T-helper 17 cell (primary cell): ENCODE results near the gene ADD2. TPM values are rescaled to one million over a fixed set of nuclear protein-coding genes. Genes with fewer than 3 reads are reported as not detected.
"Not testable (repeated sequence)": the region's sequence is repeated elsewhere in the genome, so short reads cannot be mapped to it uniquely, and the experiment has no call there.

Experiments used
- ATAC-seq: fragments of 150-1000 bp; cut with Tn5 transposase; 2 replicates; pipeline ENCODE4 v1.10.0; 2021; ENCODE audit warnings: mild to moderate bottlenecking, moderate library complexity
- DNase-seq, 3 donors: peaks; one replicate each; pipeline versions ENCODE4 v3.0.0 to v3.0.0-alpha.2; 2020 to 2021
- H3K9me3 ChIP-seq: one replicate; pipeline ENCODE4 v1.7.0; 2013; ENCODE audit warnings: low read length, mild to moderate bottlenecking; ENCODE audit not compliant: control insufficient read depth, poor library complexity, severe bottlenecking
- H3K27ac Mint-ChIP-seq: one replicate; pipeline ENCODE4 v1.8.0; 2022; ENCODE audit warnings: mild to moderate bottlenecking, moderate library complexity, mixed read lengths
- H3K27me3 Mint-ChIP-seq: one replicate; pipeline ENCODE4 v1.8.0; 2022; ENCODE audit warnings: mixed read lengths
- H3K36me3 Mint-ChIP-seq: one replicate; pipeline ENCODE4 v1.8.0; 2022; ENCODE audit warnings: low read depth, mixed read lengths
- H3K4me1 Mint-ChIP-seq: one replicate; pipeline ENCODE4 v1.8.0; 2022; ENCODE audit warnings: mild to moderate bottlenecking, mixed read lengths
- H3K4me3 Mint-ChIP-seq: one replicate; pipeline ENCODE4 v1.8.0; 2022; ENCODE audit warnings: mild to moderate bottlenecking, moderate library complexity, mixed read lengths
- total RNA-seq, 4 donors: library from RNA in 2 of 4; stranded (reverse) in 2 of 4; gene quantifications; one replicate each; pipeline ENCODE4 v1.2.3 and lab custom pipeline; 2022 to 2026

Gene ADD2
- total RNA-seq, 2 donors from 2014 or later: 0.34 to 1.3 TPM

GRCh38 chr2:70753031-70753430 is 15.0 kb downstream of the ADD2 start:
- H3K9me3 ChIP-seq: no peaks in the 10 kb centered on the region
- Mint-ChIP-seq H3K4me3 (no peak overlapping the region), H3K4me1 (no peaks in the 10 kb centered on the region), H3K36me3 (no peaks in the 10 kb centered on the region), H3K27ac (no peak overlapping the region), H3K27me3 (peaks cover 35% of the 10 kb centered on the region)
- no peak for DNase-seq
- ATAC-seq: no peak

- H3K27ac Mint-ChIP-seq: no peak overlapping the region
- no peaks in the 10 kb centered on the region for H3K36me3 Mint-ChIP-seq
- ATAC-seq (no peak), DNase-seq (no peak)
- peaks cover 29% of the 10 kb centered on the region for H3K27me3 Mint-ChIP-seq
- no peak overlapping the region for H3K4me3 Mint-ChIP-seq
- H3K9me3 ChIP-seq: no peaks in the 10 kb centered on the region
- no peaks in the 10 kb centered on the region for H3K4me1 Mint-ChIP-seq
These were observed 15.6 kb downstream of the ADD2 start for GRCh38 chr2:70752396-70752795.

DNA sequence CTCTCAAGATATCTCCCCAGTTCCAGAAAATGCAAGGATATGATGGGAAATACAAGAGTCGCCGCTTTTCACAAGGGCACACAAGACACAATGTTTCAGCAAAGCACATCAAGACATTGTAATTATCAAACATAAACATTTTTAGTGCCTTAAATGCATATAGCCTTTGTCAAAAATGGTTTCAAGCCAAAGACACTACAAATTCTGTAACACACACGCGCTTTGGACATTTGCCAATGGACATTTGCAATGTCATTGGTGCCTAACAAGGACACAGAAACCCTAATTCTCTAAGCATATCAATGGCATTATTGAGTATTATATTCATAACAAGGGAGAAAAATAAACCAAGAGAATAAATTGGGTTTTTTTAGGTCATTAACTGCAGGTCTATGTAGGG is 16.1 kb downstream of the ADD2 start:
- Mint-ChIP-seq H3K27ac (no peak overlapping the region), H3K27me3 (peaks cover 25% of the 10 kb centered on the region)
- no peak for DNase-seq

DNA sequence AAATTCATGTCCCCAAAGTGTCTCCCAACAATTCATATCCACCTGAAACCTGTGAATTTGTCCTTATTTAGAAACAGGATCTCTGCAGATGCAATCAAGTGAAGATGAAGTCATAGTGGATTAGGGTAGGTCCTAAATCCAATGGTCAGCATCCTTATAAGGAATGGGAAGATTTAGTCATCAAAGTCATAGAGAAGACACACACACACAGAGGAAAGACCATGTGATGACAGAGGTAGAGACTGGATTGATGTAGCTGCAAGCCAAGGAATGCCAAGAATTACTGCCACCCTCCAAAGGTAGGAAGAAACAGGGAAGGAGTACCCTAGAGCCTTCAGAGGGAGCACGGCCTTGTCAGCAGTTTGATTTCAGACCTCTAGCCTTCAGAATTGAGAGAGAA is 17.7 kb downstream of the ADD2 start:
- DNase-seq (no peak), ATAC-seq (no peak)
- H3K27ac Mint-ChIP-seq: no peak overlapping the region
- no peaks in the 10 kb centered on the region for H3K9me3 ChIP-seq
- H3K4me1 Mint-ChIP-seq: no peaks in the 10 kb centered on the region
- peaks cover 18% of the 10 kb centered on the region for H3K27me3 Mint-ChIP-seq
- no peak overlapping the region for H3K4me3 Mint-ChIP-seq
- H3K36me3 Mint-ChIP-seq: no peaks in the 10 kb centered on the region

More for the DNA sequence above, 16.1 kb downstream of the ADD2 start:
- Mint-ChIP-seq H3K36me3 (no peaks in the 10 kb centered on the region), H3K4me1 (no peaks in the 10 kb centered on the region), H3K4me3 (no peak overlapping the region)
- ATAC-seq: no peak
- H3K9me3 ChIP-seq: no peaks in the 10 kb centered on the region

- H3K36me3 Mint-ChIP-seq: no peaks in the 10 kb centered on the region
- H3K4me1 Mint-ChIP-seq: no peaks in the 10 kb centered on the region
- H3K27me3 Mint-ChIP-seq: peaks cover 26% of the 10 kb centered on the region
- no peaks in the 10 kb centered on the region for H3K9me3 ChIP-seq
- DNase-seq (no peak), ATAC-seq (no peak)
- H3K4me3 Mint-ChIP-seq: no peak overlapping the region
- H3K27ac Mint-ChIP-seq: no peak overlapping the region
These were observed 19.8 kb downstream of the ADD2 start for GRCh38 chr2:70748002-70748784.

- H3K27ac Mint-ChIP-seq: no peak overlapping the region
- no peaks in the 10 kb centered on the region for H3K4me1 Mint-ChIP-seq
- DNase-seq (no peak), ATAC-seq (no peak)
- no peaks in the 10 kb centered on the region for H3K36me3 Mint-ChIP-seq
- H3K9me3 ChIP-seq: no peaks in the 10 kb centered on the region
- H3K4me3 Mint-ChIP-seq: no peak overlapping the region
- peaks cover 26% of the 10 kb centered on the region for H3K27me3 Mint-ChIP-seq
These were observed 20.7 kb downstream of the ADD2 start for GRCh38 chr2:70747284-70747683.

DNA sequence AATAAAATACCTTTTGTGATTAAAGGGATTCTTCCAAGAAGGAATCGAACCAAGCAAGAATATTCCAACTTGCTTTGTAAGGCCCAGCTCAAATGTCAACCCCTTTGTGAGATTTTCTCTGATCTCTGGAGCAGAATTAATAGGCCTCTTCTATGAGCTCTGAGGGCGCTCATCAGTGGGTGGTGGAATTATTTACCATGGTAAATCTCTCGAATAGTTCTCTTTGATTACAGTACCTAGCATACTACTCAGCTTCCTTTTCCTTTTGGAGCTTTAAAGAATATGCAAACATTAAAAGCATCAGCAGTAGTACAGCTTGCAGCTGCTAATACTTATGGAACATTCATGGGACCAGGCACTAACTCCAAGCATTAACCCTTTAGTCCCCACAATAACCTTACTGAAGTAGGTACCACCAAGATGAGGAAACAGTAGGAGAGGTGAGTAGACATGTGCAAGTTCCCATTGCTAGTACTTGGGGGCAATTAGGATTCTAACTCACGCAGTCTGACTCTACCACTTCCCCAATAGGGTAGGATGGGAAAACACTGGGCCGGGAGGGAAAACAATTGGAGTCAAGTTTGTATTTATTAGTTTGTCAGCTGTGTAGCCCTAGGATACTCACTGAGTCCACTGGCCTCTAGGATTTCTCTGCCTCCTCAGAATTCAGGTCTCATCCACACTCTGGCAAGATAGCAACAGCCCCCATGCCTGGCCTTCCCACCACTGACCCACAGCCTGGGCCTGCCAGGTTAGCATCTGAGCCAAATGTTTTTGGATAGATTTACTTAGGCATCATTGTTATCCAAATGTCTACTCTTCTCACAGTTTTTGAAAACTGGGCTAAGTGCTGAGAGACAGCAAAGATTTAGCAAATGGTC is 21.7 kb downstream of the ADD2 start:
- DNase-seq (no peak), ATAC-seq (no peak)
- H3K36me3 Mint-ChIP-seq: no peaks in the 10 kb centered on the region
- H3K4me1 Mint-ChIP-seq: no peaks in the 10 kb centered on the region
- no peak overlapping the region for H3K27ac Mint-ChIP-seq
- no peak overlapping the region for H3K4me3 Mint-ChIP-seq
- H3K27me3 Mint-ChIP-seq: peaks cover 26% of the 10 kb centered on the region
- no peaks in the 10 kb centered on the region for H3K9me3 ChIP-seq

DNA sequence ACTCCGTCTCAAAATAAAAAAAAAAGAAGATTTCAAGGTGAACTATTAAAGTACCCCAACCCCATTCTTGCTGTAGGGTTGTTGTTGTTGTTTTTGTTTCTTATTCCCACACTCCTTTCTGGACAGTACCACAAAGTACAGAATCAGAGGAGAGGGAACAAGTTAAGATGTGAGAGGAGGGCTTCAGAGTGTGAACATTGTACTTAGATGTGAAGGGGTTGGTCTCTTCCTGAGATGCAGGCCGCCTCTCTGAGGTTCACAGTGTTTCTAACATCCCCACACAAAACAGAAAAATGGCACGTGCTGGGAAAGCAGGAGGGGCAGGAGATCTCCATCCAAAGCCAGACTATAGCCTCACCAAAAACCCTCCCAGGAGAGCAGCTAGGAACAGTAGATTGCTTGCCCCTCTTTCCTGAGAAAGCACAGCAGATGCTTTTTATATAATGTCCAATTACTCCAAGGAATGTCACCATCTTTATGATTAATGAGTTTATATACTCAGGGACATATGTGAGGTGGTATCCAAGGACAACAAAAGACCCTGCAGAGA is 22.6 kb downstream of the ADD2 start:
- H3K27me3 Mint-ChIP-seq: peaks cover 24% of the 10 kb centered on the region
- H3K4me3 Mint-ChIP-seq: no peak overlapping the region
- ATAC-seq (no peak), DNase-seq (no peak)
- H3K27ac Mint-ChIP-seq: no peak overlapping the region
- H3K4me1 Mint-ChIP-seq: no peaks in the 10 kb centered on the region
- H3K9me3 ChIP-seq: no peaks in the 10 kb centered on the region
- H3K36me3 Mint-ChIP-seq: no peaks in the 10 kb centered on the region

DNA sequence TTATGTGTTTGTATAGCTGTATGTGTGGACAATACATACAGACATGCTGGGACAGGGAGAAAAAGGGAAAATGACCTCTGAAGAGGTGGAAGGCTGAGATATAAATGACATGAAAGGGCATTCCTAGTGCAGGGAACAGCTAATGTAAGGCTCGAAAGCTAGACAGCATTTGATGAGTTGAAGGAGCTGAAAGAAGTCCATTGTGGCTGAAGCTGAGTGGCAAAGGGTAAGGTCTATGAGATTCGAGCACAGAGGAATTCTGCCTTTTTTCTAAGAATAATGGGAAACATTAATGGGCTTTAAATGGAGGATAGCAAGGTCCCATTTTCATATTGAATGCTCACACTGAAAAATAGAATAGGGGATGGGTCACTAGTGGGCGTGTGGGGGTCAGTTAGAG is 23.6 kb downstream of the ADD2 start:
- Mint-ChIP-seq H3K36me3 (no peaks in the 10 kb centered on the region), H3K4me1 (no peaks in the 10 kb centered on the region), H3K27ac (no peak overlapping the region), H3K27me3 (peaks cover 19% of the 10 kb centered on the region), H3K4me3 (no peak overlapping the region)
- ATAC-seq (no peak), DNase-seq (no peak)
- H3K9me3 ChIP-seq: no peaks in the 10 kb centered on the region

- Mint-ChIP-seq H3K4me3 (no peak overlapping the region), H3K4me1 (no peaks in the 10 kb centered on the region), H3K36me3 (no peaks in the 10 kb centered on the region), H3K27me3 (peaks cover 18% of the 10 kb centered on the region), H3K27ac (no peak overlapping the region)
- DNase-seq: no peak
- no peak for ATAC-seq
- no peaks in the 10 kb centered on the region for H3K9me3 ChIP-seq
These were observed 24.3 kb downstream of the ADD2 start for GRCh38 chr2:70743677-70744076.

GRCh38 chr2:70743068-70743467 is 24.9 kb downstream of the ADD2 start:
- no peak overlapping the region for H3K27ac Mint-ChIP-seq
- no peak for ATAC-seq
- H3K27me3 Mint-ChIP-seq: peaks cover 18% of the 10 kb centered on the region
- no peak for DNase-seq
- no peaks in the 10 kb centered on the region for H3K9me3 ChIP-seq
- no peaks in the 10 kb centered on the region for H3K4me1 Mint-ChIP-seq
- no peak overlapping the region for H3K4me3 Mint-ChIP-seq
- no peaks in the 10 kb centered on the region for H3K36me3 Mint-ChIP-seq

DNA sequence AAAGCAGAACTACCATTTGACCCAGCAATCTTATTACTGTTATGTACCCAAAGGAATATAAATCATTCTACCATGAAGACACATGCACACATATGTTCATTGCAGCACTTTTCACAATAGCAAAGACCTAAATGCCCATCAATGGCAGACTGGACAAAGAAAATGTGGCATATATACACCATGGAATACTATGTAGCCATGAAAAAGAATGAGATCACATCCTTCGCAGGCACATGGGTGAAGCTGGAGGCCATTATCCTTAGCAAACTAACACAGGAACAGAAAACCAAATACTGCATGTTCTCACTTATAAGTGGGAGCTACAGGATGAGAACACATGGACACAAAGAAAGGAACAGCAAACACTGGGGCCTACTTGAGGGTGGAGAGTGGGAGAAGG is 28.5 kb downstream of the ADD2 start:
- ATAC-seq, DNase-seq, H3K9me3 ChIP-seq, H3K36me3 Mint-ChIP-seq, H3K4me1 Mint-ChIP-seq, H3K4me3 Mint-ChIP-seq, H3K27ac Mint-ChIP-seq: not testable (repeated sequence)
- peaks cover 37% of the 10 kb centered on the region for H3K27me3 Mint-ChIP-seq

GRCh38 chr2:70738159-70738558 is 29.8 kb downstream of the ADD2 start:
- no peak overlapping the region for H3K27ac Mint-ChIP-seq
- H3K27me3 Mint-ChIP-seq: peaks cover 46% of the 10 kb centered on the region
- peaks cover 2% of the 10 kb centered on the region for H3K4me1 Mint-ChIP-seq
- no peak overlapping the region for H3K4me3 Mint-ChIP-seq
- no peak for DNase-seq
- H3K36me3 Mint-ChIP-seq: peaks cover 3% of the 10 kb centered on the region
- ATAC-seq: no peak
- H3K9me3 ChIP-seq: no peaks in the 10 kb centered on the region
